Tibial nerve (tissue), 4 donors: ENCODE measurements around the gene PRKAG2. TPM values are rescaled to one million over a fixed set of nuclear protein-coding genes. Genes with fewer than 3 reads are reported as not detected.

Experiments
- DNase-seq, 2 donors: peaks; one replicate each; pipeline ENCODE4 v3.0.0-alpha.2; 2019; ENCODE audit warnings: low spot score in 2 of 2
- H3K27ac ChIP-seq, 4 donors: fragments of 200-600 bp; sonication (generic) in 3 of 4; one replicate each; pipeline ENCODE4 v1.5.1; 2017 to 2019; ENCODE audit warnings: mild to moderate bottlenecking in 1 of 4
- H3K27me3 ChIP-seq, 2 donors: fragments of 200-600 bp; sonication (generic) in 1 of 2; one replicate each; pipeline versions ENCODE4 v1.5.1 to v1.6.0; 2017 to 2019
- H3K36me3 ChIP-seq, 3 donors: fragments of 200-600 bp; sonication (generic); one replicate each; pipeline ENCODE4 v1.5.1; 2018 to 2019
- H3K4me1 ChIP-seq, 4 donors: fragments of 200-600 bp; sonication (generic) in 3 of 4; one replicate each; pipeline ENCODE4 v1.5.1; 2017 to 2019
- H3K4me3 ChIP-seq, 4 donors: fragments of 200-600 bp; sonication (generic) in 3 of 4; one replicate each; pipeline ENCODE4 v1.5.1; 2017 to 2019; ENCODE audit warnings: mild to moderate bottlenecking in 1 of 4, moderate library complexity in 1 of 4
- H3K9me3 ChIP-seq, 4 donors: fragments of 200-600 bp; sonication (generic) in 3 of 4; one replicate each; pipeline ENCODE4 v1.5.1; 2017 to 2019
- EP300 ChIP-seq, 2 donors: sonication (generic); formaldehyde crosslinking; IDR thresholded peaks; one replicate each; pipeline ENCODE4 v1.6.1; 2017; ENCODE audit warnings: antibody characterized with exemption in 2 of 2, mild to moderate bottlenecking in 1 of 2
- POLR2A ChIP-seq, 2 donors: fragments of 450-650 bp; IDR thresholded peaks; one replicate each; pipeline ENCODE4 v1.6.1; 2017; ENCODE audit warnings: antibody characterized with exemption in 2 of 2, mild to moderate bottlenecking in 2 of 2, moderate library complexity in 2 of 2
- WGBS, 2 donors: methylation state at CpG; one replicate each; pipeline ENCODE4 v1.1.5; 2018; 5-methylcytosine and 5-hydroxymethylcytosine counted together
- total RNA-seq, 4 donors: library from RNA; depleted of rRNA; stranded (reverse); fragments of >200 nt; gene quantifications; one replicate each; pipeline ENCODE4 v1.1.0, GENCODE V29; 2016
- TF ChIP-seq, protein P1 (sequence below), 5 experiments: fragments of 200-600 bp in 3 of 5; fragments of 450-650 bp in 2 of 5; sonication (generic) in 3 of 5; IDR thresholded peaks; one replicate each; pipeline ENCODE4 v1.5.1; 2016 to 2019; ENCODE audit warnings: antibody characterized with exemption in 5 of 5, mild to moderate bottlenecking in 3 of 5, moderate library complexity in 2 of 5

PRKAG2 gene
- total RNA-seq, 4 donors from 2014 or later = 24.5 to 82.6 (median 38.3) TPM

DNA sequence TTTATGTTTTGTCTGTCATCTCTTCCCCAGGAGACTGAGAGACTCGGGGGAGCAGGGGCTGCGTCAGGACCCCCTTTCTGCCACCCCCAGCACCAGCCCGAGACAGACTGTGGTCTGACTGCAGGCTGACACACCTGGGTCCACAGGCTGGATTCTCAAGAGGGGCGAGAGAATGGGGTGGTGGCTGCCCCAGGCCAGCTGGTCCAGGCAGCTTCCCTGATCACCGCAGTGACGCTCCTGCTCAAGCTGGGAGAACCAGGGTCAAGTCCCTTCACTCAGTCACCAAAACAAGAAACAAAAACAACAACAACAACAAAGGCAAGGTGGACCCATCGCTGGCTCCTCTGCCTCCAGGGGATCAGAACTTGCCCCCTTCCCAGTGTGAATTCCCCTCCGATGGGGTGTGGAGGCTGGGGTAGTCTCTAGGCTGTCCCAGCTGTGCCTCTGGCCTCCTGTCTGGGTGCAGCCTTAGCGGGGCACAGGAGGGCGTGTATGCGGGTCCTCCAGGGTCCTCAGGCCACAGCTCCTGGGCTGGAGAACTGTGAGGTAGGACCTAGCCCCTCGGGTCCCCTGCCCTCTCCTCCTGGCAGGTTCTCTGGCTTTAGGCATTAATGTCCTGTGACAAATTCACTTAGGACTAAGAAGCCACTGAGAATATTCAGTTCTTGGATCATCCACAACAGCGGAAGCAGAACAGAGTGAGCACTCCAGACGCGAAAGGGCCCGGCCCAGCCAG lies 40.6 kb downstream of the PRKAG2 start:
- no peaks in the 10 kb centered on the region for H3K9me3 ChIP-seq

DNA sequence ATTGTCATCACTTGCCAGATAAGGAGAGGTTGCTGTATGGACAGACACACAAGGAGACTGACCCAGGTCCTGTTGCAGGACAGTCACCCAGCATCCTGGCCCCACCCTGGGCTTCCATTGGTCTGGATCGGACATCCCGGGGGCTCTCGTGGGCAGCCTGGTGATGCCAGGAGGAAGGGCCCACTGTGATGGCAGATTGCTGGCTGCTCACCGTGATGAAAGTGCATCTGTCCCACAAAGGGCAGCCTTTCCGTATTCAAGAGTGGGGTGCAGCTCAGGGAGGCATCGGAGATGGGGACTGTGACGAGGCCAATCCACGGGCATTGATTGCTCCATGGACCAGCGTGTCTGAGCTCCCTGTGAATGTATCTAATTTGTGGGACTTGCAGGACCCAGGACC lies 41.3 kb downstream of the PRKAG2 start:
- Histone ChIP-seq H3K4me3 (no peak overlapping the region), H3K27ac (no peak overlapping the region), H3K9me3 (no peaks in the 10 kb centered on the region), H3K36me3 (peaks cover 0 to 28% (median 0%) of the 10 kb centered on the region in 3 donors), H3K27me3 (no peaks in the 10 kb centered on the region), H3K4me1 (peaks cover 0 to 20% (median 0%) of the 10 kb centered on the region in 4 donors)
- 82 to 88% methylated on average over 6 to 9 of the region's 9 CpGs for whole genome bisulfite sequencing, 2 donors
- TF ChIP-seq, protein P1, sequence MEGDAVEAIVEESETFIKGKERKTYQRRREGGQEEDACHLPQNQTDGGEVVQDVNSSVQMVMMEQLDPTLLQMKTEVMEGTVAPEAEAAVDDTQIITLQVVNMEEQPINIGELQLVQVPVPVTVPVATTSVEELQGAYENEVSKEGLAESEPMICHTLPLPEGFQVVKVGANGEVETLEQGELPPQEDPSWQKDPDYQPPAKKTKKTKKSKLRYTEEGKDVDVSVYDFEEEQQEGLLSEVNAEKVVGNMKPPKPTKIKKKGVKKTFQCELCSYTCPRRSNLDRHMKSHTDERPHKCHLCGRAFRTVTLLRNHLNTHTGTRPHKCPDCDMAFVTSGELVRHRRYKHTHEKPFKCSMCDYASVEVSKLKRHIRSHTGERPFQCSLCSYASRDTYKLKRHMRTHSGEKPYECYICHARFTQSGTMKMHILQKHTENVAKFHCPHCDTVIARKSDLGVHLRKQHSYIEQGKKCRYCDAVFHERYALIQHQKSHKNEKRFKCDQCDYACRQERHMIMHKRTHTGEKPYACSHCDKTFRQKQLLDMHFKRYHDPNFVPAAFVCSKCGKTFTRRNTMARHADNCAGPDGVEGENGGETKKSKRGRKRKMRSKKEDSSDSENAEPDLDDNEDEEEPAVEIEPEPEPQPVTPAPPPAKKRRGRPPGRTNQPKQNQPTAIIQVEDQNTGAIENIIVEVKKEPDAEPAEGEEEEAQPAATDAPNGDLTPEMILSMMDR (IDR thresholded peaks at IDR 0.05) = no peak
- TF ChIP-seq EP300 (IDR thresholded peaks at IDR 0.05) = no peak
- DNase-seq = no peak

More for the DNA sequence above, 40.6 kb downstream of the PRKAG2 start:
- WGBS, 2 donors = 85 to 86% methylated on average over 16 of the region's 16 CpGs
- DNase-seq = no peak
- Histone ChIP-seq H3K36me3 (peaks cover 0 to 27% (median 0%) of the 10 kb centered on the region in 3 donors), H3K27ac (no peak overlapping the region), H3K4me1 (peaks cover 0 to 20% (median 0%) of the 10 kb centered on the region in 4 donors), H3K27me3 (no peaks in the 10 kb centered on the region), H3K4me3 (no peak overlapping the region)
- no peak for TF ChIP-seq EP300 (IDR thresholded peaks at IDR 0.05)
- no peak for TF ChIP-seq POLR2A (IDR thresholded peaks at IDR 0.05)
- TF ChIP-seq, protein P1 (IDR thresholded peaks at IDR 0.05) = no peak

DNA sequence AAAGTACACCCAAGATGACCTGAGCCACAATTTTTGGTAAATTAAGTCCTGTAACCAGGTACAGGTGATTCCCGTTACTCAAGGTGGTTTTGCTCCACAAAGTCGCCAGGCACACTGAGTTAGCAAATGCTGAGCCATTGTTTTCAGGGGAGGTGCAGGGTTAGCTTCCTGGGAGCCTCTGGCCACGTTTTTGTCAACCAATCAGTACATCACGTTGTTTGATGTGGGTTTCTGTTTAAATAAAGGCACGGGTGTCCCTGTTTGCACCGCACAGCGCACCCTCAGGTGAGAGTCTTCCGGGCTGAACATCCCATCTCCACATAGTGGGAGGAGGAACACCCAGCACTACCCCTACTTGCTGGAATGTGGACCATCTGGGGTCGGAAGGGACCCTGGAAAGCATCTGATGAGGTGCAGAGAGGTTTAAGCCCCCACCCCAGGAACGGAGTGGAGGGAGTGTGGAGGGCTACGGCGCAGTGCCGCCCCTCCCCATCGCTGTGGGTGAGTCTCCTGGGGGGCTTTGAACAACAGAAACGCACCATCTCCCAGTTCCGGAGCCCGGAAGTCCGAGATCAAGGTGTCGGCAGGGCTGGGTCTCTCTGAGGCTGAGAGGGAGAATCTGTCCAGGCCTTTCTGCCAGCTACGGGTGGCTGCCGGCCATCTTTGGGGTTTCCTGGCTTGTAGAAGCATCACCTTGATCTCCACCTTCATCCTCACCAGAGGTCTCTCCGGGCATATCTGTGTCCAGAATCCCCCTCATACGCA lies 42.5 kb downstream of the PRKAG2 start:
- Histone ChIP-seq H3K9me3 (no peaks in the 10 kb centered on the region), H3K4me1 (peaks cover 0 to 13% (median 0%) of the 10 kb centered on the region in 4 donors), H3K27me3 (no peaks in the 10 kb centered on the region), H3K27ac (no peak overlapping the region), H3K36me3 (peaks cover 0 to 28% (median 0%) of the 10 kb centered on the region in 3 donors), H3K4me3 (no peak overlapping the region)
- WGBS, 2 donors = 87 to 89% methylated on average over 23 of the region's 23 CpGs
- TF ChIP-seq EP300 (IDR thresholded peaks at IDR 0.05) = no peak
- TF ChIP-seq, protein P1 (IDR thresholded peaks at IDR 0.05) = no peak
- no peak for TF ChIP-seq POLR2A (IDR thresholded peaks at IDR 0.05)
- no peak for DNase-seq

DNA sequence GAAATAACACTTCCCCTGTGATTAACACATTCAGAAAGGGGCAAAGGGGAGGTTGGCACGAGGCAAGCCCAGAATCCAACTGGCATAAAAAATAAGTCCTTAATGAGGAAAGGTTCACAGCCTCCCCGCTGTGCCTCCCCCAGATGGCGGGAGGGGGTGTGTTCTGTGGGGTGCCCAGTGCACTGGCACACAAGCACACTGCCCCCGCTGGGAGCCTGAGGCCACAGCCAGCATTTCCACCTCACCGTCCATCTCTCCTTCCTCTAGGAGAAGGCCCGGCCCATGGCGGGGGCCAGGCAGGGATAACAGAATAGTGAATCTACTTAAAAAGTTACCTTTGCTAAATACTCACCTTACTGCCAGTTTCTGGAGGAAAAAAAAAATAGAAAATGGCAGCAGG lies 43.2 kb downstream of the PRKAG2 start:
- Histone ChIP-seq H3K9me3 (no peaks in the 10 kb centered on the region), H3K27me3 (no peaks in the 10 kb centered on the region), H3K4me3 (no peak overlapping the region), H3K4me1 (peaks cover 0 to 9% (median 0%) of the 10 kb centered on the region in 4 donors), H3K27ac (no peak overlapping the region), H3K36me3 (peaks cover 0 to 28% (median 0%) of the 10 kb centered on the region in 3 donors)
- TF ChIP-seq EP300 (IDR thresholded peaks at IDR 0.05) (no peak), POLR2A (IDR thresholded peaks at IDR 0.05) (no peak)
- TF ChIP-seq, protein P1 (IDR thresholded peaks at IDR 0.05) = no peak
- 69 to 79% methylated on average over 7 of the region's 7 CpGs for WGBS, 2 donors
- no peak for DNase-seq

DNA sequence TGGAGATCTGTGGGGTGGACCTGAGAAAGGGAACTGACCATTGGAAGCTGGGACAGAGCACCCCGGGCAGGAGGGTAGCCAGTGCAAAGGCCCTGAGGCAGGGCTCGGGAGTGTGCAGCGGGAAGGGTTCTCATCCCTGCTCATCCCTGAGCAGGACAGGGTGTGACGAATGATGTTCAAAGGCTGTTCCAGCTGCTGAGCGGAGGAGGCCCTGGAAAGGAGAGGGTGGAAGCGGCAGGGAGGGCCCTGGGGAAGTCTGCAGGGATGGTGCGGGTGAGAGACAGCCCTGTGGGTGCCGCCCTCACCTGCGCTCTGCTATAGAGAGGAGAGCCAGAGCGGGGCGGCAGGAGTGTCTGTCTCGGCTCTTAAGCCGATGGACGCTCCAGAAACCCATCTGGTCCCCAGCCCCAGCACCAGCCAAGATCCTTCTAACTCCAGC lies 43.7 kb downstream of the PRKAG2 start:
- TF ChIP-seq, protein P1 (IDR thresholded peaks at IDR 0.05) = no peak
- no peak for TF ChIP-seq EP300 (IDR thresholded peaks at IDR 0.05)
- no peak for TF ChIP-seq POLR2A (IDR thresholded peaks at IDR 0.05)
- H3K36me3 ChIP-seq = peaks cover 0 to 28% (median 0%) of the 10 kb centered on the region in 3 donors
- no peak overlapping the region for H3K27ac ChIP-seq
- 84 to 86% methylated on average over 14 of the region's 14 CpGs for WGBS, 2 donors
- H3K4me3 ChIP-seq = no peak overlapping the region
- DNase-seq = no peak
- H3K4me1 ChIP-seq = peaks cover 0 to 7% (median 0%) of the 10 kb centered on the region in 4 donors
- no peaks in the 10 kb centered on the region for H3K9me3 ChIP-seq
- H3K27me3 ChIP-seq = no peaks in the 10 kb centered on the region
